A673 (cell line): ENCODE results near the gene ZNF132.

Experiments used
- CTCF ChIP-seq: fragments of 300-800, 200-600 bp; sonication (generic); conservative IDR thresholded peaks from 2 replicates; pipeline ENCODE4 v1.5.1; 2017; ENCODE audit warnings: low read depth, mild to moderate bottlenecking, antibody characterized with exemption, low read length, moderate library complexity, mixed read lengths
- EZH2 ChIP-seq: fragments of 200-600 bp; sonication (generic); IDR thresholded peaks from 2 replicates; pipeline ENCODE4 v1.6.1; 2017; ENCODE audit warnings: borderline replicate concordance, low read depth, mild to moderate bottlenecking, mixed read lengths, antibody characterized with exemption, low read length; ENCODE audit not compliant: poor library complexity, severe bottlenecking

- TF ChIP-seq CTCF, result no peak
- no peak for TF ChIP-seq EZH2
Observed at GRCh38 chr19:58476498-58477015, 36.6 kb upstream of the ZNF132 start.
